GM19239 (cell line): ENCODE results near the gene BDH1.

Experiments
- DNase-seq: peaks from one replicate; pipeline ENCODE4 v3.0.0; 2011; ENCODE audit warnings: low spot score; ENCODE audit not compliant: insufficient read length
- FAIRE-seq: peaks from 2 replicates; lab custom pipeline; 2011; peaks lifted over from hg19 to GRCh38; lab: Jason Lieb, UNC

Gene BDH1

DNA sequence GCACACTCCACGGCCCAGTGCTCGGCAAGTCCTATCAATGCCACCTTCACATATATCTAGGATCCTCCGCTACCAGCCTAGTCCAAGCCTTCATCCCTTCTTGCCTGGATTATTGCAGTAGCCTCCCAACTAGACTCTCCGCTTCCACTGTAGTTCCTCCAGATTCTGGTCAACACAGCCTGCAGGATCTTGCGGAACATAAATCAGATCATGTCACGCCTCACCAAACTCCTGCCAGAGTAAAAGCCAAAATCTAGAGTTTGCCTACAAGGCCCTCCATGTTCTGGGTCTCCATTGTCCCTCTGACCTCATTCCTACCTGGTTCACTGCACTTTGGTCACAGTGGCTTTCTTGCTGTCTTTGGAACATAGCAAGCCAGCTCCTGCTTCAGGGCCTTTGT is 3.6 kb downstream of the BDH1 start:
- DNase-seq (no peak), FAIRE-seq (no peak)

DNA sequence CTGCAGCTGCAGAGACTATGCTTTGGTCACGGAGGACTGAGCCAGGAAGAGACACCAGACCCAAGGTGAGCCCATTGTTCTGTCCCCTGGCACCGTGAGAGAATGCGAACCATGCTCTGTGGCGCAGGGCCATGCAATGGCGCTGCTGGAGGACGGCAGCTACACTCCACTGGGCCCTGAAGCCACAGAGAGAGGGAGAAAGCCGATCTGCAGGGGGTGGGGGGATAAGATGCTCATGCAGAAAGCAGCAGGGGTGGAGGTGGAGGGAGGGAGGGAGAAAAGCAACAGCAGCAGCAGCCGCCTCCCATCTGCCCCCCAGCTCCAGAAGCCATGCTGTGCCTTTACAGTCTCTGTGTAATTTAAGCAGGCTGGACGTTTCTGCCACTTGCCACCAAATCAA is 5.3 kb downstream of the BDH1 start:
- no peak for DNase-seq
- no peak for FAIRE-seq

DNA sequence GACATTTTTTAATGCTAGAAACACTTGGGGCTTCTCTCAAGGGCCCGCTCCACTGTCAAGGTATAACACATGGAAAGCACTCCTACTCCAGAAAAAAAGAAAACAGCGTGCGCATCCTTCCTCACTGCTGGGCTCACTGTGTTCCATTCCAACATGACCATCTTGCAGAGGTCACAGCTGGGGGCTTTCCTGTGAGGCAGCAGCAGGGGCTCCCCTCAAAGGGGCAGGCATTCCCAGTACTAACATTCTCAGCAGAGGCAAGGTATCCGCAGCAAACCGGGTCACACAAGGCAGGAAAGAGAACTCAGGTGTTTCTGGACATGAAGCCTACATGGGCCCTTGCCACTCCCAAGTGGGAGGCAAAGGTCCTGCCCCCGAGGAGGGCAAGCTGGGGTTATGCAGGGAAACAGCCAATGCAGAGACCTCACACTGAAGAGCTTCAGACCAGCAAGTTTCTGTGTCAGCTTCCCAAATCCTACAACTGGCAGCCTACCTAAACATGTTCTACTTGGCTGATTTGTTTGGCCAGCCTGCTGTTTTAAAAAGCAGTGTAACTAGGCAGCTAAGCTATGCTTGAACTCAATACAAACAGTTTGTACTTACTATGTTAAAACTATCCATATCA is 6.4 kb downstream of the BDH1 start:
- DNase-seq: no peak
- FAIRE-seq: no peak

DNA sequence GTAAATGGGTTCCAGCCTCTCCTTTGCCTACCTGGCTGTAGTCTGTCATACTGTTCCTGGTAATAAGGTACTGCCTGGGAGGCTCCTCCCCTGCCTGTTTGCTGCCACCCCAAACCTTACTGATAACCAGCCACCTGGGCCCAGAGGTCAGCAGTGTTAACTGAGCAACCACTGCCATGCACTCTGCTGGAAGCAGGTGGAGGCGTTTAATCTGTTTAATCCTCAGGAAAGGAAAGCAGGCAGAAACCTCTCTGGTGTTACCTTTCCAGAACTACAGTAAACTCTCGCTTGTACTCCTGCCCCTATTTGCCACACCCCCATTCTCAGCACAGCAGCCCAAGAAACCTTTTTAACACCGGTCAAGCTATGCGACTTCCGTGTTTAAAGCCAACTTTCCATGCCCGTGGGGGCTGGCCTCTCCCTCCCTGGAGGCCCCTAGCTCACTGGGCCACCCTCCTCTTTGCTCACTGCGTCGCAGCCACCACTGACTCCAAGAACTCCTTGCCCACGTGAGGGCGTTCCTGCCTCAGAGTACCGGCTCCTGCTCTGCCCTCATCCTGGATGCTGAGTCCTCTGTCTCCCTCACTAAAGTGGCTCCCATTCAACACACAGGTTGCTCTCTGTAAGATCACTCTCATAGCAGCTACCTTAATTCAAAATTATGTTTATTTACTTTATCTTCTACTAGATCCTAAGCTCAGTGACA is 8.3 kb downstream of the BDH1 start:
- DNase-seq: no peak
- FAIRE-seq: no peak

DNA sequence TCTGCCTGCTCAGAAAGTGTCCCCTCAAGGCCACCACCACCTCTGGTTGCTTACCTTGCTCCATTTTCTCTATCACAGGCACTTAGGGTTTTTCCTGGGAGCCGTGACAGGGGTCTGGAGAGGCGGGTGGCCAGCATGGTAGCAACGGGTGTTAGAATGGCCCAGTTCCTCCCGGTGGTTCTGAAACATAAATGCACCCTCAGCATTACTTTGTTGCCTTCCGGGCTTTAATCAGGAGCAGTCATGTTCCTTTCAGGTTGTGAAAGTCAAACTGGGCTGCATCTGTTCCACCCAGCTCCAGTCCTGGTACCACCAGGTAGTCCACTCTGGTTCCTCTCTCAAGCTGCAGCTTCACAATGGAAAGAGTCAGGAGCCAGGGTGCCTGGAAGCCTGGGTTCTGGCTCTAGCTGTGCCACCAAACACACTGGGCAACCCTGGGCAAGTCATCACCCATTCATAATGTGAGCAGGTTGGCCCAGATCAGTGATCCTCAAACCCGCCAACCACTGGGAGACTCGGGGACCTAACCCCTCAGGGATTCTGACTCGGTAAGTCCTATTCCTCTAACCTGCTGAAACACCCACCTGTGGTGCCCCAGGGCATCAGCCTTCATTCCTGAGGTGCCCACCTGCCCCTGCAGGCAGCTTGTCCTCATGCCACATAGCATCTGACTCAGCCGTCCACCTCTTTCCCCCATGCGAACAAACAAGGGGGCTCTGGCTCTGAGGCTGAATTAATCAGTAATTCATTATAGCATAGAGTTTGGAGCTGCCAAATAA is 9.3 kb downstream of the BDH1 start:
- FAIRE-seq (no peak), DNase-seq (no peak)

GRCh38 chr3:197545571-197545970 is 10.2 kb downstream of the BDH1 start:
- DNase-seq (no peak), FAIRE-seq (no peak)

DNA sequence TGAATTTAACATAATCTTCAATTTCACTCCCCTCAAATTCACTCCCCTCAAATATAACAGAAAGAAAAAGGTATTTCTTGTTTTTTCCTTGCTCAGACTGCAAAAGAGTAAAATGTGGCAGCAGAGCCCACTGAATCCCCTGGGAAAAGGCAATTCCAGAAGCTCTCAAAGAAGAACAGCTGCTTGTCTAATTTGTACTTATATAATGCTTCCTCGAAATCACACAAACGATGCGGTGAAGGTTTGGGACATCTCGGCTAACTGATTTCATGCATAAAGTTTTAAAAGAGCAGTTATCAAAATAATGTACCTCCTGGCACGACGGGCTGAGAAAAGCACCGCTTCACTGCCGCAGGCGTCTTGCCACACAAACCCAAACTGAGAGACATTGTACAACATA is 10.7 kb downstream of the BDH1 start:
- FAIRE-seq (no peak), DNase-seq (no peak)

- DNase-seq (no peak), FAIRE-seq (no peak)
Observed at GRCh38 chr3:197542741-197543454, 12.9 kb downstream of the BDH1 start.

GRCh38 chr3:197541756-197542539 is 13.8 kb downstream of the BDH1 start:
- FAIRE-seq: no peak
- no peak for DNase-seq

- FAIRE-seq: no peak
- DNase-seq: no peak
Observed at GRCh38 chr3:197540961-197541377, 14.8 kb downstream of the BDH1 start.

DNA sequence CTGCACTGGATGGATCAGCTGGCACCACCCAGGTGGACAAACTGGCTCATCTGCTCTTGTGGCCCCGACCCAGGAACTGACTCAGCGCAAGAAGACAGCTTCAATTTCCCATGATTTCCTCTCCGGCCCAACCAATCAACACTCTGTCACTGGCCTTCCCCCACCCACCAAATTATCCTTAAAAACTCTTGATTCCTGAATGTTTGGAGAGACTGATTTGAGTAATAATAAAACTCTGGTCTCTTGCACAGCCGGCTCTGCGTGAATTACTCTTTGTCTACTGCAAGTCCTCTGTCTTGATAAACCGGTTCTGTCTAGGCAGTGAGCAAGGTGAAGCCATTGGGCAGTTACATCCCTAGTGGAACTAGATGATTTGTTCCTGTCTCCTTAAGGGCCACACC is 16.1 kb downstream of the BDH1 start:
- FAIRE-seq: no peak
- DNase-seq: no peak

DNA sequence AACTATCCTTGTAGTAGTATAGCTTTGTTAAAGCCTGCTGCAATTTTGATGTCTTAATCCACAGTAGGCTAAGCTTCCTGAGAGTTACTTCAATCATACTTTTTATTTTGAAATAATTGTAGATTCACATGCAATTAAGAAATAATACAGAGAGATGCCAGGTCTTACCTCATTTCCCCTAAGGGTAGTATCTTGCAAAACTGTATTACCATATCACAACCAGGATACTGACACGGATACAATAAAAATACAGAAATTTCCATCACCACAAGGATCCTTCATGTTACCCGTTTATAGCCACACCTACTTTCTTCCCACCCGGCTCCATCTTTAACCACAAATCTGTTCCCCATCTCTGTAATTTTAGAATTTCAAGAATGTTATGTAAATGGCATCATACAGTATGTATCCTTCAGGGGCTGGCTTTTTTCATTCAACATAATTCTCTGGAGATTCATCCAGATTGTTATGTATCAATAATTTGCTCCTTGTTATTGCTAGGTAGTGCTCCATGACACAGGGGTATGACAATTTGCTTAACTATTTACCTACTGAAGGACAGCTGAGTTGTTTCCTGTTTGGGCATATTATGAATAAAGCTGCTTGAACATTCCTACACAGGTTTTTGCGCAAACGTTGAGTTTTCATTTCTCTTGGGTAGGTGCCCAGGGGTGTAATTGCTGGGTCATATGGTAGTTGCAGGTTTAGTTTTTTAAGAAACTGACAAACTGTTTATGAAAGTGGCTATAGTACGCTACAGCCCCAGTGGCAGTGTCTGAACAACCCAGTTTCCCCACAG is 21.6 kb downstream of the BDH1 start:
- FAIRE-seq (no peak), DNase-seq (no peak)

GRCh38 chr3:197533396-197533795 is 22.4 kb downstream of the BDH1 start:
- FAIRE-seq (no peak), DNase-seq (no peak)

DNA sequence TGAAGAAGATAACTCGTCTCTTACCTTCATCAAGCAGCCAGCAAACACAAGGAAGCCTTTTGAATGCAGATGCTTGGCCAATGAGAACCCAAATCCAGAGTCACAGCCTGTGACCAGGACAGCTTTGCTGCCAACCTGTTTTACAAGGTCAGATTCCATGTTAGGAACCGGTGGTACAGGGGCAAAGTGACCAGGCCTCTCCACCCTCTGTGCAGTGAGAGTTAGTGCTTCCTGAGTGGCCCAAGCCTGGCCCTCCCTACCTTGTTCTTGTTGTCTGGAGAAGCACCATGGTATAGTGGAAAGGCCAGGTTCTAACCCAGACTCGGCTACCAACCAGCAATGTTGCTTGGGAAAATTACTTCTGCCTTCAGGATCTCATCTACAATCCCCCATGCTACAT is 23.4 kb downstream of the BDH1 start:
- FAIRE-seq (no peak), DNase-seq (no peak)

- no peak for FAIRE-seq
Observed at GRCh38 chr3:197528190-197528589, 27.6 kb downstream of the BDH1 start.

DNA sequence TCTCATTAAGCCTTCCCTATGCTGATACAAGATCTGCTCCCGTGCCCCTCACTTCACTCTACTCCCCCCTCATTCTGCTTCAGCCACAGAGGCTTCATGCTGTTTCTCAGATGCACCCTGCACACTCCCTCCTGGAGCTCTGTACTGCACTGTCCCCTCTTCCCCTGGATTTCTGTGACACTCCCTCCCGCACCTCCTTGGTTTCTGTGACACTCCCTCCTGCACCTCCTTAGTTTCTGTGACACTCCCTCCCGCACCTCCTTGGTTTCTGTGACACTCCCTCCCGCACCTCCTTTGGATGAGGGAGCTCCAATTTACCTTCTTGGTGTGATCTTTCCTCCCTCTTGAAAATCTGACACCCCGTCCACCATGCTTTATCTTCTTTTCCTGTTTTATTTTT is 28.2 kb downstream of the BDH1 start:
- FAIRE-seq (no peak), DNase-seq (no peak)

More at GRCh38 chr3:197528190-197528589, 27.6 kb downstream of the BDH1 start:
- DNase-seq: no peak

GRCh38 chr3:197525706-197526105 is 30.1 kb downstream of the BDH1 start:
- DNase-seq (no peak), FAIRE-seq (no peak)

GRCh38 chr3:197524128-197524527 is 31.6 kb downstream of the BDH1 start:
- DNase-seq: no peak

GRCh38 chr3:197523526-197523925 is 32.2 kb downstream of the BDH1 start:
- DNase-seq (no peak), FAIRE-seq (no peak)

More at GRCh38 chr3:197524128-197524527, 31.6 kb downstream of the BDH1 start:
- no peak for FAIRE-seq
